ENCODE results near the gene LRFN4.
A peak's percentile ranks its signal among the peaks of the same experiment; 100 is the strongest.

LRFN4 gene

DNA sequence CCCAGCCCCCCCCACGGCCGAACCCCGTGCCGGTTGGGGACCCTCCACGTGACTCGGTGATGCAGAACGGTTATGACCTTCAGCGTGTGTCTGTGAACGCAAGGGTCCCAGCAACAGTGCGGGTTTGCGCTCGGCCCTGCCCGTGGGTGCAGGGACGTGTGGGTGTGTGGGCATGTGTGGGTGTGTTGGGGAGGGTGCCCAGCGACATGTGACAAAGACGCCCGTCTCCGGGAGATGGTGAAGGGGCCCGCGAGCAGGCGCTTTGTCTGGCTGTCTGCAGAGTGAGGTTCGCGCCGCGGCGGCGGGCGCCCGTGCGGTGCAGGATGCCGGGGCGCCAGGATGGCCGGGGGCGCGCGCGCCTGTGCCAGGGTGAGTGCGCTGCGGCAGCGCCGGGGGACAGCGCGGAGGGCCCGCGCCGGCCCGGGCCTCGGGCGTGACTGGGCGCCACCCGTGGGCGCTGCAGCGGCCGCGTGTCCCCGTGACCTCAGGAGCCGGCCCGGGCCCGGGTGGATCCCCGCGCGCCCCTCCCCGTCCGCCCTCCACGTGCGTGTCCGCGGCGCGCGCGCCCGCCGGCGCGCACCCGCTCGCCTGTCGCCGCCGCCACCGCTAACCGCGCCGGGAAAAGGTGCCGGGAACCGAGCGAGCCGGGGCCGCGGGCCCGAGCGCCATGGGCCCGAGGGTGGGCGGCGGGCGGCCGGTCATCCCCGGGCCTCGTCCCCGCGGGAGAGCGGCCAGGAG lies at the start of gene LRFN4:
Gene LRFN4, plus strand, starts transcription at position 569 of the 738 bp plus-strand sequence. CDS start 681 bp downstream, outside the sequence.
- TF ChIP-seq, protein P1, sequence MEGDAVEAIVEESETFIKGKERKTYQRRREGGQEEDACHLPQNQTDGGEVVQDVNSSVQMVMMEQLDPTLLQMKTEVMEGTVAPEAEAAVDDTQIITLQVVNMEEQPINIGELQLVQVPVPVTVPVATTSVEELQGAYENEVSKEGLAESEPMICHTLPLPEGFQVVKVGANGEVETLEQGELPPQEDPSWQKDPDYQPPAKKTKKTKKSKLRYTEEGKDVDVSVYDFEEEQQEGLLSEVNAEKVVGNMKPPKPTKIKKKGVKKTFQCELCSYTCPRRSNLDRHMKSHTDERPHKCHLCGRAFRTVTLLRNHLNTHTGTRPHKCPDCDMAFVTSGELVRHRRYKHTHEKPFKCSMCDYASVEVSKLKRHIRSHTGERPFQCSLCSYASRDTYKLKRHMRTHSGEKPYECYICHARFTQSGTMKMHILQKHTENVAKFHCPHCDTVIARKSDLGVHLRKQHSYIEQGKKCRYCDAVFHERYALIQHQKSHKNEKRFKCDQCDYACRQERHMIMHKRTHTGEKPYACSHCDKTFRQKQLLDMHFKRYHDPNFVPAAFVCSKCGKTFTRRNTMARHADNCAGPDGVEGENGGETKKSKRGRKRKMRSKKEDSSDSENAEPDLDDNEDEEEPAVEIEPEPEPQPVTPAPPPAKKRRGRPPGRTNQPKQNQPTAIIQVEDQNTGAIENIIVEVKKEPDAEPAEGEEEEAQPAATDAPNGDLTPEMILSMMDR (IDR thresholded peaks at IDR 0.05; ENCODE audit: insufficient read depth, missing control alignments) = no peak
- no peak for FAIRE-seq
- peak; percentile 79 for DNase-seq (ENCODE audit: insufficient read length, low spot score)

DNA sequence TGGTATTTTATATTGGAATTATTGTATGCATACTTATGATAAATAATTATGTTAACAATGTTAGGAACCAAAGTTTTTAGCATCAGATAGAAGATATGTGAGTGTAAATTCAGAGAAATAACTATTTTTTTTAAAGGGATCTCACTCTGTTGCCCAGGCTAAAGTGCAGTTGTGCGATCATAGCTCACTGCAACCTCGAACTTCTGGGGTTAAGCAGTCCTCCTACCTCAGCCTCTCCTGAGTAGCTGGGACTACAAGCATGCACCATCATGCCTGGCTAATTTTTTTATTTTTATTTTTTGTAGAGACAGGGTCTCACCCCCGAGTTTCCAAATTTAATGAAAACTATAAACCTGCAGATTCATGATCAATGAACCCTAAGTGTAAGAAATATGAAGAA lies 47.3 kb upstream of the LRFN4 start:
- TF ChIP-seq, protein P1 (IDR thresholded peaks at IDR 0.05; ENCODE audit: insufficient read depth, missing control alignments) = no peak
- DNase-seq (ENCODE audit: insufficient read length, low spot score) = no peak
- FAIRE-seq = no peak

DNA sequence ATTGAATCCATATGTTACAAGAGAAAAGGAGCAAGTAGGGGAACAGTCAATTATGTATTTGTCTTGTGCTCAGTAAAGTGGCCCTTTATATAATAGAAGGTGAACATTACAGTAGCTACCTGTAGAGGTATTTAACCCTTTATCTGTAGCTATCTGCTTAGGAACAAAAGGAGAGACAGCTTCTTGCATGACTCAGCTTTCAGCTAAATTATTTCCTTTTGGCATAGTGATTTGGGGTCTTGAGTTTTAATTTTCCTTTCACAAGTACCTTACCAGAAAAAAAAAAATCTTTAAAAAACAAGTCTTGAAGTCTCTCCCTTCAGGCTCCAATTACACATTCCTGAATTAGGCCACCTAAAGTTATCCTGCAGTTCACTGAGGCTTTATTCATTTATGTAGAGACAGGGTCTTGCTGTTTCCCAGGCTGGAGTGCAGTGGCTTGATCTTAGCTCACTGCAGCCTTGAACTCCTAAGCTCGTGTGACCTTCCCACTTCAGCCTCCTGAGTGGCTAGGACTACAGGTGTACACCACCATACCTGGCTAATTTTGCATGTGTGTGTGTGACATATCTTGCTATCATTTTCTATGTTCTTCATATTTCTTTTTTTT lies 46.2 kb upstream of the LRFN4 start:
- DNase-seq (ENCODE audit: insufficient read length, low spot score) (no peak), FAIRE-seq (no peak)
- TF ChIP-seq, protein P1 (IDR thresholded peaks at IDR 0.05; ENCODE audit: insufficient read depth, missing control alignments) = no peak

GRCh38 chr11:66814678-66815077 lies 42.2 kb upstream of the LRFN4 start:
- TF ChIP-seq, protein P1 (IDR thresholded peaks at IDR 0.05; ENCODE audit: insufficient read depth, missing control alignments) = no peak
- FAIRE-seq = no peak
- DNase-seq (ENCODE audit: insufficient read length, low spot score) = no peak

DNA sequence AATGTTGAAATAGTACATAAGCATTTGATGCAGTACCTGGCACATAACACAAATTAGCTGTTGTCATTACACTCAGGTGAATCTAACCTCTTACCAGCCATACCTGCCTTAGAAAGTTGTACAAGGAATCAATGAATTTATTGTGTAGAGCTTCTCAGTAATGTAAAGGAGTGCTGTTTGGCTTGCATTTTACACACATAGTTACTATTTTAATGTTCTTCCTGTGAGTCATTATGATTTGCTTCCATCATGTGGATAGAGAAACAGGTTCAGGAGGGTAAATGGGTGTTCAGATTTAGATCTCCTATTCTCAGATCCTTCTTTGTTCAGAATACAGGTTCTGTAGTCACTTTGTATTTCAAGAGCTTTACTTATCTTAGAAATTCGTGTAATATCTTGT lies 41.2 kb upstream of the LRFN4 start:
- TF ChIP-seq, protein P1 (IDR thresholded peaks at IDR 0.05; ENCODE audit: insufficient read depth, missing control alignments) = no peak
- DNase-seq (ENCODE audit: insufficient read length, low spot score) = no peak
- FAIRE-seq = no peak

- FAIRE-seq (peak; percentile 90), DNase-seq (ENCODE audit: insufficient read length, low spot score) (no peak)
- TF ChIP-seq, protein P1 (IDR thresholded peaks at IDR 0.05; ENCODE audit: insufficient read depth, missing control alignments) = no peak
Observed at GRCh38 chr11:66818231-66818955, 38.5 kb upstream of the LRFN4 start.
